PC-9 (cell line): ENCODE data around the gene ZNF709. TPM values are rescaled to one million over a fixed set of nuclear protein-coding genes. Genes with fewer than 3 reads are reported as not detected.
"Not testable (repeated sequence)": the region's sequence is repeated elsewhere in the genome, so short reads cannot be mapped to it uniquely, and the experiment has no call there.

Experiments
- BruUV-seq: library from RNA; stranded (reverse); fragments of 400-500 nt; replicated peaks from 2 replicates; lab custom pipeline; 2021; lab: Mats Ljungman, UMichigan
- CTCF ChIA-PET: fragments of 300-600 bp; sonication (Branson Sonifier 250); formaldehyde crosslinking; loops from one replicate; lab custom pipeline; 2022; ENCODE audit warnings: antibody characterized with exemption; lab: Charles Lee
- POLR2A ChIA-PET: fragments of 300-600 bp; sonication (Branson Sonifier 250); formaldehyde crosslinking; loops from one replicate; lab custom pipeline; 2022; ENCODE audit warnings: antibody characterized with exemption; ENCODE audit not compliant: unreplicated experiment; lab: Charles Lee
- DNase-seq, 2 experiments: peaks; one replicate each; pipeline versions ENCODE4 v3.0.0 to v3.0.0-alpha.2; 2015 to 2022; ENCODE audit warnings: mixed read lengths in 1 of 2
- H2AFZ ChIP-seq: fragments of 200-600 bp; sonication (generic); 2 replicates; pipeline ENCODE4 v1.8.1; 2017; ENCODE audit warnings: antibody characterized with exemption
- H3F3A ChIP-seq: fragments of 200-600 bp; sonication (generic); 2 replicates; pipeline ENCODE4 v1.8.1; 2017; ENCODE audit warnings: antibody characterized with exemption, mild to moderate bottlenecking, low read depth; ENCODE audit not compliant: insufficient read depth
- H3K27ac ChIP-seq: fragments of 200-600 bp; sonication (generic); 2 replicates; pipeline ENCODE4 v1.6.1; 2016; ENCODE audit warnings: mixed run types
- H3K27me3 ChIP-seq: fragments of 200-600 bp; sonication (generic); 2 replicates; pipeline ENCODE4 v1.6.1; 2016; ENCODE audit warnings: low read depth, mixed run types; ENCODE audit not compliant: insufficient read depth
- H3K36me3 ChIP-seq: fragments of 200-600 bp; sonication (generic); 2 replicates; pipeline ENCODE4 v1.6.1; 2016; ENCODE audit warnings: low read depth, mixed run types
- H3K4me1 ChIP-seq: fragments of 200-600 bp; sonication (generic); replicated peaks from 2 replicates; pipeline ENCODE4 v1.6.1; 2016; ENCODE audit warnings: mixed run types; ENCODE audit not compliant: insufficient read depth
- H3K4me2 ChIP-seq: fragments of 200-600 bp; sonication (generic); 2 replicates; pipeline ENCODE4 v1.6.1; 2017; ENCODE audit warnings: mixed run types
- H3K4me3 ChIP-seq: fragments of 200-600 bp; sonication (generic); 2 replicates; pipeline ENCODE4 v1.6.1; 2016; ENCODE audit warnings: mixed run types
- H3K79me2 ChIP-seq: fragments of 200-600 bp; sonication (generic); 2 replicates; pipeline ENCODE4 v1.6.1; 2017; ENCODE audit warnings: low read depth, mixed run types
- H3K9me2 ChIP-seq: fragments of 200-600 bp; sonication (generic); 2 replicates; pipeline ENCODE4 v1.8.1; 2017; ENCODE audit warnings: mild to moderate bottlenecking; ENCODE audit not compliant: insufficient read depth
- H3K9me3 ChIP-seq: fragments of 200-600 bp; sonication (generic); 2 replicates; pipeline ENCODE4 v1.8.1; 2016; ENCODE audit warnings: low read depth; ENCODE audit not compliant: insufficient read depth
- H4K20me1 ChIP-seq: fragments of 200-600 bp; sonication (generic); 2 replicates; pipeline ENCODE4 v1.8.1; 2017; ENCODE audit not compliant: insufficient read depth
- EZH2 ChIP-seq: fragments of 200-600 bp; sonication (generic); IDR thresholded peaks from 2 replicates; pipeline ENCODE4 v1.8.0; 2017; ENCODE audit warnings: antibody characterized with exemption, low read depth
- intact Hi-C: fragments of 100-400 bp; cut with micrococcal nuclease; formaldehyde crosslinking; loops from one replicate; pipeline ENCODE4 v1.10.0; 2022; ENCODE audit not compliant: unreplicated experiment
- total RNA-seq: library from RNA; stranded (reverse); gene quantifications from 2 replicates; pipeline ENCODE4 v1.2.3, GENCODE V29; 2021
- TF ChIP-seq, protein P1 (sequence below): fragments of 200-600 bp; sonication (generic); conservative IDR thresholded peaks from 2 replicates; pipeline ENCODE4 v1.6.1; 2017; ENCODE audit warnings: mixed run types, antibody characterized with exemption, mild to moderate bottlenecking, moderate library complexity

Gene ZNF709
- total RNA-seq, 1 experiment from 2014 or later: 1.6 TPM

DNA sequence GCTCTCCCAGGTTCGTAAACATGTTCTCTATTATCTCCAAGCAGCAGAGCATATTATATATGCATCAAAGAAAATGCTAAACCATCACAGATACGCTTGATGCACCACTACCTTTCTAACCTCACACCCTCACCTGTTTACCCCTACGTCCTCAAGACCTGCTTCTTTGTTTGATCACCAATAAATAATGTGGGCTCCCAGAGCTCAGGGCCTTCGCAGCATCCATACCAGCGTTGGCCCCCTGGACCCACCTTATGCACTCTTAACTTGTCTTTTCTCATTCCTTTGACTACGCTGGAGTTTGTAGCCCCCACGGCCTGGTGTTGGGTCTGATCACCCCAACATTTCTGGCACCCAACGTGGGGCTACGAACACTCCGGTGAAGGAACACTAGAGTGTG, 33.8 kb downstream of the ZNF709 start:
- no TSS peak for BruUV-seq
- POLR2A ChIA-PET: no interaction called here
- CTCF ChIA-PET: no interaction called here

DNA sequence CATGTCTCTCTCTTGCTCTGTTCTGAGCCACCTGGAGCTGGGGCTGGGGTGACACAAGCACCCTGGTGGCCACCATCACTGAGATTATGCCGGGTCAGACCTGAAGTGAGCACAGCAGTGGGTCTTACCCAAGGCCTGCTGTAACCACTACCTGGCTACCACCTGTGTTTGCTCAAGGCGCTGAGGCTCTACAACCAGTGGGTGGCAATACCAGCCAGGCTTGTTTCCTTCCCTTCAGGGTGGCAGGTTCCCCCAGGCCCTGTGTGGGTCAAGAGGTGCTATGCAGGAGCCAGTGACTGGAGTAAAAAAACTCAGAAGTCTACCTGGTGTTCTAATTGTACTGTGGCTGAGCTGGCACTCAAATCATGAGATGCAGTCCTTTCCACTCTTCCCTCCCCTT, 35.8 kb downstream of the ZNF709 start:
- Histone ChIP-seq H3K9me2 (no peaks in the 10 kb centered on the region), H3K4me3 (no peak overlapping the region), H3K36me3 (no peaks in the 10 kb centered on the region), H2AFZ (no peak overlapping the region), H4K20me1 (no peaks in the 10 kb centered on the region), H3F3A (0 out of 2 replicates have a peak, but pooled peaks cover 1% of the 10 kb centered on the region), H3K27ac (no peak overlapping the region), H3K79me2 (no peaks in the 10 kb centered on the region), H3K27me3 (no peaks in the 10 kb centered on the region), H3K4me2 (no peak overlapping the region), H3K9me3 (0 out of 2 replicates have a peak, but pooled peaks cover 8% of the 10 kb centered on the region), H3K4me1 (peaks cover 9% of the 10 kb centered on the region)
- ChIA-PET POLR2A (no interaction called here), CTCF (no interaction called here)
- BruUV-seq: no TSS peak
- intact Hi-C loops: no loop called here
- no peak for TF ChIP-seq EZH2
- TF ChIP-seq, protein P1, sequence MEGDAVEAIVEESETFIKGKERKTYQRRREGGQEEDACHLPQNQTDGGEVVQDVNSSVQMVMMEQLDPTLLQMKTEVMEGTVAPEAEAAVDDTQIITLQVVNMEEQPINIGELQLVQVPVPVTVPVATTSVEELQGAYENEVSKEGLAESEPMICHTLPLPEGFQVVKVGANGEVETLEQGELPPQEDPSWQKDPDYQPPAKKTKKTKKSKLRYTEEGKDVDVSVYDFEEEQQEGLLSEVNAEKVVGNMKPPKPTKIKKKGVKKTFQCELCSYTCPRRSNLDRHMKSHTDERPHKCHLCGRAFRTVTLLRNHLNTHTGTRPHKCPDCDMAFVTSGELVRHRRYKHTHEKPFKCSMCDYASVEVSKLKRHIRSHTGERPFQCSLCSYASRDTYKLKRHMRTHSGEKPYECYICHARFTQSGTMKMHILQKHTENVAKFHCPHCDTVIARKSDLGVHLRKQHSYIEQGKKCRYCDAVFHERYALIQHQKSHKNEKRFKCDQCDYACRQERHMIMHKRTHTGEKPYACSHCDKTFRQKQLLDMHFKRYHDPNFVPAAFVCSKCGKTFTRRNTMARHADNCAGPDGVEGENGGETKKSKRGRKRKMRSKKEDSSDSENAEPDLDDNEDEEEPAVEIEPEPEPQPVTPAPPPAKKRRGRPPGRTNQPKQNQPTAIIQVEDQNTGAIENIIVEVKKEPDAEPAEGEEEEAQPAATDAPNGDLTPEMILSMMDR: no peak
- DNase-seq: no peak

More for the DNA sequence above, 33.8 kb downstream of the ZNF709 start:
- no peak for DNase-seq
- Histone ChIP-seq H3K79me2 (no peaks in the 10 kb centered on the region), H3K27me3 (no peaks in the 10 kb centered on the region), H3K4me1 (peaks cover 16% of the 10 kb centered on the region), H2AFZ (no peak overlapping the region), H3K27ac (no peak overlapping the region), H4K20me1 (no peaks in the 10 kb centered on the region), H3F3A (0 out of 2 replicates have a peak, but pooled peaks cover 3% of the 10 kb centered on the region), H3K9me2 (no peaks in the 10 kb centered on the region), H3K4me3 (no peak overlapping the region), H3K4me2 (no peak overlapping the region), H3K9me3 (no peaks in the 10 kb centered on the region), H3K36me3 (no peaks in the 10 kb centered on the region)
- TF ChIP-seq EZH2: no peak
- TF ChIP-seq, protein P1: no peak
- intact Hi-C loops: no loop called here

DNA sequence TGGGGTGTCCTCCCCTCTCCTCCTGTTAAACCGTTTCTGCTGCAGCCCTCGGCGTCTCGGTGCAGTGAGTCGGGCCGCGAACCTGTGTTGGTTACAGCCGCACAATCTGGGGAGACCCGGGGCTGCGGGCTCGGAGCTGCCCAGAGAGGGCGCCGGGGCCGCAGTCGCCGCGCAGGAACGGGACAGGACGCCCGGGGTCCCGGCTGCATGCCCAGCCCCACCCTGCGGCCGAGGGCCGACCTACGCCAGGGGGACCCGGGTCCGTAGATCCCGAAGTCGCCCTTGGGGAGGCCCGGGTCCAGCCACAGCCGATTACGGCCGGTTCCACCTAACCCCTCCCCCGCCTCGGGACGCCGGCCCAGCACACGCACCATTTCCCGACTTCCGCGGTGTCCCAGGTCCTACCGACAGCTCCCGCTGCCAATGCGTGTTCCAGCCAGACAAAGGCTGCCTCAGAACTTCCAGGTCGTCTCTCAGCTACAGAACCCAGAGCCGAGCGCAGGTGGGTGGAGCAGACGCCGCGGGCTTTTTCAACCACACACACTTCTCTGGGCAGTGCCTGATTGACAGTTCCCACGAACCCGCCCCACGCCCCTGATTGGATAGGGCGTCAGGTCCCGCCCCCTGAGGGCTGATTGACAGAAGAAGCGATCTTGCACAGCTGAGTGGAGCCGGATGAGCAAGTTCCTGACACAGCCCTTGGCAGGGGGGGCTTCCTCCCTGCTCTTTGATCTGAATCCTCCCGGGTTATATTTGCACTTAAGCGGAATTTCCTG, 43.9 kb downstream of the ZNF709 start, which contains the start of gene ZNF443:
TSS of gene ZNF443 (minus strand) at position 481 of the 776 bp plus-strand sequence. CDS start at position 374, 107 bp downstream.
- intact Hi-C loops: loop anchor here (1.0 to 5.0 kb wide), 4 partner anchors 38 to 382 kb away; partner anchors contain the start of genes ZNF44, ZNF564 and ZNF799

DNA sequence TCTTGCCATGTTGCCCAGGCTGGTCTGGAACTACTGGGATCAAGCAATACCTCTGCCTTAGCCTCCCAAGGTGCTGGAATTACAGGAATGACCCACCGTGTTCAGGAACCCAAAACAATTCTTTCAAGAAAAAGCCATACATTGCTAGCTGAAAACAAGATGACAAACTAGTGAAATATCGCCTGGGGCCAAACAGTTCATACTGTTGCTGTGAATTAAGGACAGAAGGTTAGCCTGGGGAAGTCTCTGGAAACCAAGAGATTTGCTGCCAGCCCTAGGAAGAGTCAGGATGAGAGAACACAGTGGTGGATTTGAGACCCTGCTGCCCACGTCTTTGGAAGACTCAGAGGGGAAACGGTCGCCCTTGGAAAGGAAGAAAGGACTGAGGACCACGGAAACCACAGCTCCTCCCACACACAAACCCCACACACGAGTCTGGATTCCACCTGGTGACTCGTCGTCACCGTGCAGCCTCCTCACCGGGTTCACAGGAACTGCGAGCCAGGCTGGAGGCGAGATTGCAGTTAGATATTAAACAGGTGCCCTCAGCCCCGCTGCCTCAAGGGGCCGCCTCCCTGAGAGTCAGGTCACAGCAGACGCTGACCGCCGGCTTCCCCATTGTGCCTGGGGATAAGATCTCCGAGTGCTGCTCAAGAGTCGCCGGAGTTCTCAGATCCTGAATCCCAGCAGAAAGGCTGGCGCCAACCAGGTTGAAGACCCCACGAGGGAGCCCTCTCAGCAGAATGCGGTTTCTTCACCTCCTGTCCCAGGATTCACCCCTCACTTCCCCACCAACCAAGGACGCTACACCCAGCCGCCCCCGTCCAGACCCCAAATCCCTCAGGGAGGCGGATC, 44.7 kb downstream of the ZNF709 start:
- peak overlapping the region; percentile 86 for H2AFZ ChIP-seq
- peak; percentile 28 to 57 for DNase-seq
- H4K20me1 ChIP-seq, H3K36me3 ChIP-seq, H3K9me2 ChIP-seq, POLR2A ChIA-PET, H3K27me3 ChIP-seq, H3K27ac ChIP-seq, BruUV-seq, H3F3A ChIP-seq: not testable (repeated sequence)
- peak overlapping the region; percentile 99 for H3K4me2 ChIP-seq
- peak overlapping the region; percentile 89 for H3K4me3 ChIP-seq
- H3K9me3 ChIP-seq: peaks cover 14% of the 10 kb centered on the region; the same call in 1 of the 2 replicates
- CTCF ChIA-PET: interaction anchor here (0.5 kb wide), 1 partner anchor 368 kb away, joined by 10 read pairs; no protein-coding TSS in a partner anchor
- peaks cover 12% of the 10 kb centered on the region for H3K79me2 ChIP-seq
- peaks cover 11% of the 10 kb centered on the region; the same call in 1 of the 2 replicates for H3K4me1 ChIP-seq
- intact Hi-C loops: loop anchor here (1.0 to 5.0 kb wide), 4 partner anchors 38 to 381 kb away; partner anchors contain the start of genes ZNF44, ZNF564 and ZNF799

More for the DNA sequence above, 43.9 kb downstream of the ZNF709 start, which contains the start of gene ZNF443:
- POLR2A ChIA-PET: interaction anchor here (0.6 kb wide), 1 partner anchor 1421 kb away, joined by 5 read pairs; no protein-coding TSS in a partner anchor
- H3K4me3 ChIP-seq: peak within 1 kb of the TSS; percentile 89
- DNase-seq: peak; percentile 98 to 99
- no peaks in the 10 kb centered on the region for H3K27me3 ChIP-seq
- peak within 1 kb of the TSS; percentile 99 for H3K4me2 ChIP-seq
- no peaks in the 10 kb centered on the region for H3F3A ChIP-seq
- CTCF ChIA-PET: interaction anchor here (0.5 kb wide), 1 partner anchor 369 kb away, joined by 10 read pairs; no protein-coding TSS in a partner anchor
- no peak within 1 kb of the TSS for H3K27ac ChIP-seq
- H3K4me1 ChIP-seq: peaks cover 11% of the 10 kb centered on the region; the same call in 1 of the 2 replicates
- H3K9me3 ChIP-seq: 0 out of 2 replicates have a peak, but pooled peaks cover 11% of the 10 kb centered on the region
- H3K79me2 ChIP-seq: peaks cover 12% of the 10 kb centered on the region
- TF ChIP-seq, protein P1: no peak; the same call in 1 of the 2 replicates
- no peak for TF ChIP-seq EZH2
- H4K20me1 ChIP-seq: no peaks in the 10 kb centered on the region
- no peaks in the 10 kb centered on the region for H3K36me3 ChIP-seq
- BruUV-seq: no TSS peak
- H2AFZ ChIP-seq: peak within 1 kb of the TSS; percentile 86
- H3K9me2 ChIP-seq: no peaks in the 10 kb centered on the region
